Stimulated activated naive CD8-positive, alpha-beta T cell treated with anti-CD3 and anti-CD28 coated beads, Interleukin-15, Interleukin-2, amounts not matched to agents 100 U/mL and 50 U/mL, for 24 hours (primary cell): ENCODE measurements around the gene SIAH1.
"Not testable (repeated sequence)": the region's sequence is repeated elsewhere in the genome, so short reads cannot be mapped to it uniquely, and the experiment has no call there.

ENCODE experiments used
- ATAC-seq: fragments of 150-1000 bp; cut with Tn5 transposase; one replicate; pipeline ENCODE4 v1.10.0; 2021
- DNase-seq: peaks from one replicate; pipeline ENCODE4 v3.0.0; 2021

The SIAH1 gene

DNA sequence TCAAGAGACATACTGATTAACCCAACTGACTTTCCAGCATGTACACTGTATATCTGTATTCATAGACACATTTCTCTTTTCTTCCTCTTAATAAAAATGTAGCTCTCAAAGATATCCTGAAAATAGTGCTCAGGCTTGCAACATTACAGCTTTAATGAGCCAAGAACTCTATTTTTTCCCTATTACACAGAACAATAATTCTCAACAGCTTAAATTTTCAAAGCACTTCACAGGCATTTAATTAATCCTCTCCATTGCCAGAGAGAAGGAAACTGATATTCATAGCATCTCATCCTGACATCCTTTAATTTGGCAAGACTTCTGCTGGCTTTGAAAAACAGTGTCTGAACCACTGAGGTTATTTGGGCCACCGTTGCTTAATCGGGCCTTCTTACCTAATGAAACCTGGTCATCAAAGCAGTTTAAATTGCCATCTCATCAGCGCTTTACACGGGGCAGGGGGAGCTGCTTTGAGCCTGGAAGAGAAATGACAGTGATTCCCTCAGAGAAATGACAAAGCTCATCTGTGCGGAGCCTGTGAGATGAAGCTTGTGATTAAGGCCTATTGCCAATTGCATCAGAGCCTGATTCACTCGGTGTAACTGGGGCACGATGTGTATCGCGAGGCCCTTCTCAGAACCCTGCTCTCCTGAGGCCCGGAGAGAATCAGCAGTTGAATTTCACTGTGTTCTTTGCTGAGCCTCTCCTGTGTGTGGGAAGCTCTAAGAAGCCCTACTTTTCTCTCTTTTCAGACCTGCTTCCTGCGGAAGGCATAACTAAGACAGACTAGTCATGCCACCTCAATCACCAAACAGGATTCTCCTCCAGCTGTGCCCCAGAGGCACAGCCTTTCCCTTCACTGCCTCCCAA is 8.5 kb upstream of the SIAH1 start:
- DNase-seq: no peak
- ATAC-seq: peak; percentile 49

DNA sequence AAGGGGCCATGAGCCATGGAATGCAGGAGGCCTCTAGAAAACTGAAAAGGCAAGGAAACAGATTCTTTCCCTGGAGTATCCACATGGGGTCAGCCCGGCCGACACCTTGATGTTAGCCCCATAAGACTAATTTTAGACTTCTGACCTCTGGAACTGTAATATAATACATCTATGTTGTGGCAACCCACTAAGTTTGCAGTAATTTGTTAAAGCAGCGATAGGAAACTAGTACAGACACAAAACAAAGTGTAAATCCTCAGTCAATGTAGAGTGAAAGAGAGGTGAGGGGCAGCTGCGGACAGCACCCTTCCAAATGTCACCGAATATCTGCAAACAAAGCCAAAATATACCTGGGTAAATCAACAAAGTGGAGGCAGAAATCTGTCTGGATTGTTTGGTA is 7.2 kb upstream of the SIAH1 start:
- DNase-seq (no peak), ATAC-seq (no peak)

DNA sequence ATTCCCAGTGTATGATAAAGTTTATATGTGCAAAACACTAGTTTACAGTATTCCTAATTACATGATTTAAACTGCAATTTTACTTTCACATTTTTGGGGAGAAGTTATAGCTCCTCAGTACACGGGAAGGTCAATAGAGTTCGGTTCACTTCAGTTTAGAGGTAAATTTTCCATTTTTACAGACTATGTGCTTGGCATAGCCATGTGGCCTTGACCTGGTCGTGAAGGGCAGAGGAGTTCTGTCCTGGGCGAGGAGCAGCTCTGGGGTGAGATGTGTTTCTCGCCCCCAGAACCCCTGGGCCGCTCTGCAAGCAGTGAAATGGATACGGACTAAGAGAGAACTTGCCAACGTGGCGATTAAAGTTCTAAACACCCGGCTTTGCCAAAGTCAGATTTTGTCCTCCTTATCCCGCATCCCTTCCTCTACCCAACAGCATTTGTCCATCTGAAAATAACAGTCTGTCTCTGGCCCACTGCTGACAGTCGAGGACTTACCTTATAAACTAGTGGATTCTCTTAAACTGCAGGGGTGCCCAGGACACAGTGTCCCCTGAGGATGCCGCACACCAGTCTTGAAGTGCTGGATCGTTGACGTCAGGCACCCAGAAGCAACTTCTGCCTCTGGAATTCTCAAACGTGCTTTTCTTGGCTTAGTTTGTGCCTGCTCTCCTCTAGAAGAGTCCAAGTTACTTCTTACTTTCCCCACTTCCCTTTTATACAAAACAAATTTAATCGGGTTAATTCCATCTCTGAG is 1.5 kb upstream of the SIAH1 start:
- no peak for DNase-seq

DNA sequence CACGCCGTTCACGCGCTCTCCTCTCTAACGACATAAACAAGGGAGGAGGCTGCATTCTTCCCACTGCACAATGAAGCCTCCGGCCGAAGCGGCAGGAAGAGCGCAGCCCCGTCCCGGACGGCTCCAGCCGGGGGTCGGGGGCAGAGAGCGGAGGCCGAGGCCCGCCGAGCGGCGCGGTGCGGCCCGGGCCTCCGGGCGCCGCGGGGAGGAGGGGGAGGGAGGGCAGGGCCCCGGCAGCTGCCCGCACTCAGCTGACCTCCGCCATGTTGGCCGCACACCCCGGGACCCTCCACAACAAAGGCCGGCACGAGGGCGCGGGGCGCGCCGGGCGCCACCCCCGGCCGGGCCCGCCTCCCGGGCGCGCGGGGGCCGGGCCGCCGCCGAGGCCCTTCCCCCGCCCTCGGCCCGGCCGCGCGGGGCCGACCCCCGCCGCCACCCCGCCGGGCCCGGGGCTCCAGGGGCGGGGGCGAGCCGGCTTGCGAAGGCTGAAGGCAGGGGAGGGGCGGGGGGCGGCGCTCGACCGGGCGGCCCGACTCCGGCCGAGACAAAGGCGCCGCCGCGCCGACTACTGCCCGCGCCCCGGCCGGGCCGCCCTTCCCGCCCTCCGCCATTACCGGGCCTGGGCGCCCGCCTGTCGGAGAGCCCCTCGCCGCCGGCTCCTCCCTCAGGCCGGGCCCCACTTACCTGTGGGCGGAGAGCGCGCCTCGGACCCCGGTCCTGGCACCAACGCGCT is 527 bp downstream of the SIAH1 start:
- ATAC-seq (peak; percentile 69), DNase-seq (peak; percentile 52)

More for the DNA sequence above, 1.5 kb upstream of the SIAH1 start:
- no peak for ATAC-seq

DNA sequence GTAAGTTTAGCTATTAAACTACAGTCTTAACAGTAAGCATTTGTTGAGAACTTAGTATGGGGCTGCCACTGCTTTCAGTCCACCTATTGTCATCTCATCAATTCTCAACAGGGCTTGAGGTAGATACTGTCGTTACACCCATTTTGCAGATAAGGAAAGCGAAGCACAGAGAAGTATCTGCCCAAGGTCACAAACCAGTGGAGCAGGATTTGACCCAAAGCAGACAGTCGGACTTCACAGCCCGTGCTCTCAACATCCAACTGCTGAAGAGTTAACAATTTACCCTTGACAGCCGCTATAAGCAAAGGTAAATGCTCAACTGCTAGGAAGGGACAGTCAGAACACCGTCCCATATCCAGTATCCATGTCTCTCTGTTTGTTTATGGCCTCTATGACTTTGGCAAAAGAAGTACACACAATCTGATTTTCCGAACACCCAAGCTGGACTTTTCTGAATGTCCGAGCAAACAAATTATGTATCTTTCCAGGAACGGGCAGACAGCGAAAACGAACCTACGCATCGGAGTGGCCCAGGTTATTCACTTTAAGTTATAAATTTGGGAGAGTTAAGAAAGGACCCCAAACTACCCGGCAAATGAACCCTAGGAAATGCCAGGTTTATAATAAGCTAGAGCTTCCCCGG is 1.2 kb downstream of the SIAH1 start:
- DNase-seq (no peak), ATAC-seq (no peak)

DNA sequence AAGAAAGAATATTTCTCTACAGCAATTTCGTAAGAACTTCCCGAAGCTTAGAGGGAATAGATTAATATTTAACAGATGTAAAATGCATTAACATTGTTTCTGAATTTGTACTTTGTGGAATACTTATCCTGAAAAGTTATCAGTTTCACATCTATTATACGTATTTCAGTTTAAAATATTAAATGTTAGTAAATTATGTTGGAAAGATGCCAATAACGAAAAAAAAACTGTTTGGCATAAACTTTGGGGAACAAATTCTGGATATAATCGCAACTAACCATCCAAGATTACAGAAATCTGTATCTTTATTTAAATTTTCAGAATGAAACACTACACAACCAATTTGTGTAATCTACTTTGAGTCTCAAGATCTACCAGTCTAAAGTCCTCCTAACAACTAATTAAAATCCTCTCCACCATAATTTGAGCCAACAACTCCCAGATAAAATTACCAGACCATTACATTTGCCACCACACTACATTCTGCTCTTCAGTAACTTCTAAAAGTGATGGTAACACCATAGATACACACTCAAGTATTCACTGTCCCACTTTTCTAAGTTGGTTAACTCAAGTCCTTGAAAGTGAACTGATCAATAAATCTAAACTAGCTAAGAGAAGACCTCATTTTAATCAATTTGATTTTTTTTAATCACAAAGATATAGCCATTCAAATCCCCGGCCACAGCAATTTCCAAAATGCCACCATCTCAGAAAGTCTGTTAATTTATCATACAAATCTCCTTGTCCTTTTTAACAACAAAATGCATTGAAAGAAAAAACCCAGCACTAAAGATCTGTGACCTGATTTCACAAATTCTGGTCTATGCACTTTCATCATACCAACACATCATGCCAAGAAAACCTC is 2.0 kb downstream of the SIAH1 start:
- no peak for DNase-seq
- no peak for ATAC-seq

DNA sequence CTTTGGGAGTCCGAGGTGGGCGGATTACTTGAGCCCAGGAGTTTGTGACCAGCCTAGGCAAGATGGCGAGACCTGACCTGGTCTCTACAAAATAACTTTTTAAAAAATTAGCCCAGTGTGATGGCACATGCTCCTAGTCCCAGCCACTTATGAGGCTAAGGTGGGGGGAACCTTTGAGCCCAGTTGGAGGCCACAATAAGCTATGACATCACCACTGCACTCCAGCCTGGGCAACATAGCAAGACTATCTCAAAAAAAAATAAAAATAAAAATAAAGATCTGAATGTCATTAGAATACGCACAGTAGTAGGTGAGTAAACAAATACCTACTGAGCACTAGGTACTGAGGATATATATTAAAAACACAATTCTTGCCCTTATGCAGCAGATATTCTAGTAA is 3.1 kb downstream of the SIAH1 start:
- DNase-seq (no peak), ATAC-seq (no peak)

DNA sequence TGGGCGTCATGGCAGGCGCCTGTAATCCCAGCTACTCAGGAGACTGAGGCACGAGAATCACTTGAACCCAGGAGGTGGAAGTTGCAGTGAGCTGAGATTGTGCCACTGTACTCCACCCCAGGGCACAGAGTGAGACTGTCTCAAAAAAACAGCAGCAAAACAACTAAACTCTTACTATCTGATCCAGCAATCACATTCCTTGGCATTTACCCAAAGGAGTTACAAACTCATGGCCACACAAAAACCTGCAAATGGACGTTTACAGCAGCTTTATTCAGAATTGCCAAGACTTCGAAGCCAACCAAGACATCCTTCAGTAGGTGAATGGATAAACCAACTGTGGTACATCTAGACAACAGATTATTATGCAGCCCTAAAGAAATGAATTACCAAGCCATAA is 4.0 kb downstream of the SIAH1 start:
- ATAC-seq (no peak), DNase-seq (no peak)

DNA sequence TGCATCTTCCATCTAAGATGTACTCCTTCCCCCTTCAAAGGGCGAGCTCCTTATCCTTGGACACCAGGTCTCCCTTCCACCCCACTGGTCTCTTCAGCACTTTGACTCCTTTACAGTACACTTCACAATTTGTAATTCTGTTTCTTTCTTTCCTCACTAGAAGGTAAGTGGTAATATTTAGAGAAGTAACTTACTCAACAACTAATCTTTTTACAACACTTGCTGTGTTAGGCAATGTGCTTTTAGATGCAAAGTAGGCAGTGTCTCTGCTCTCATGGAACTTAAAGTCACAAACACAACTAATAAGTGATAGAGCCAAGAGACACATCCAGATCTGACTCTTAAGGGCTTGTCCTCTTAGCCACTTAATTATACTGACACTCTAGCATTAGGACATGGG is 6.4 kb downstream of the SIAH1 start:
- DNase-seq (no peak), ATAC-seq (no peak)

DNA sequence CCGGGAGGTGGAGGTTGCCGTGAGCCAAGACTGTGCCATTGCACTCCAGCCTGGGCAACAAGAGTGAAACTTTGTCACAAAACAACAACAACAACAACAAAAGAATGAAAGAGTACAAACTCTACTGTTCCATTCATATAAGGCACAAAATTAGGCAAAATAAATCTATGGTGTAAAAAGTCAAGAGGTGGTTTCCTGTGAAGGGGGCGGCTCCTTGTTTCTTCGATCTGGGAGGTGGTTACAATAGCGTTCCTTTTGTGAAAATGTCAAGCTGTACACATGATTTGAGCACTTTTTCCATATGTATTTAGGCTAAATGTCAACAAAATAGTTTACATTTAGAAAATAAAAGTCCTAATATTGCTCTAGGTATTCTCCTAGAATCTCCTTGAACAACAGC is 6.9 kb downstream of the SIAH1 start:
- ATAC-seq: no peak

DNA sequence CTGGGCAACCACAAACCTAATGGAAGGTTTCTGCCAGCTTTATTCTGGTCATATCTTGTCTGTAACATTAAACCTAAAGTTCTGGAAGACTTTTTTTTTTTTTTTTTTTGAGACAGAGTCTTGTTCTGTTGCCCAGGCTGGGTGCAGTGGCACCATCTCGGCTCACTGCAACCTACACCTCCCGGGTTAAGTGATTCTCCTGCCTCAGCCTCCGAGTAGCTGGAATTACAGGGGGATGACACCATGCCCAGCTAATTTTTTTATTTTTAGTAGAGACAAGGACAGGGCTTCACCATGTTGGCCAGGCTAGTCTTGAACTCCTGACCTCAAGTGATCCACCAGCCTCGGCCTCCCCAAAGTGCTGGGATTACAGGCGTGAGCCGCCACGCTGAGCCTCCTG is 7.9 kb downstream of the SIAH1 start:
- ATAC-seq, DNase-seq: not testable (repeated sequence)

More for the DNA sequence above, 6.9 kb downstream of the SIAH1 start:
- no peak for DNase-seq

DNA sequence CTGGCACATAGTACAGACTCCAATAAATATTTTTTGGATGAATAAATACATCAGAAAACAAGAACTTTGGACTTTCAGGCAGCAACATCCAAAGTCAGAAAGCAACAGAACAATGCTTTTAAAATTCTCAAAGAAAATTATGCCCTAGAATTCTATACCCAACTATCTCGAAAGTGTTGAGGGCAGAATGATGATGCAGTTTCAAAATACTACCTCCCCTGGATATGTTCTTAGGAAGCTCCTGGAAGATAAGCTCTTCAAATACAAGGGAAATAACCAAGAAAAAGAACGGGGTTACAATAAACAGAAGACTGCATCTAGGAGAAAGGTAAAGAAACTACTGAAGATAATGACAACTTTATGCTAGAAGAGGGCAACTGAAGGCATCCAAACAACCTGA is 11.0 kb downstream of the SIAH1 start:
- ATAC-seq (no peak), DNase-seq (no peak)

DNA sequence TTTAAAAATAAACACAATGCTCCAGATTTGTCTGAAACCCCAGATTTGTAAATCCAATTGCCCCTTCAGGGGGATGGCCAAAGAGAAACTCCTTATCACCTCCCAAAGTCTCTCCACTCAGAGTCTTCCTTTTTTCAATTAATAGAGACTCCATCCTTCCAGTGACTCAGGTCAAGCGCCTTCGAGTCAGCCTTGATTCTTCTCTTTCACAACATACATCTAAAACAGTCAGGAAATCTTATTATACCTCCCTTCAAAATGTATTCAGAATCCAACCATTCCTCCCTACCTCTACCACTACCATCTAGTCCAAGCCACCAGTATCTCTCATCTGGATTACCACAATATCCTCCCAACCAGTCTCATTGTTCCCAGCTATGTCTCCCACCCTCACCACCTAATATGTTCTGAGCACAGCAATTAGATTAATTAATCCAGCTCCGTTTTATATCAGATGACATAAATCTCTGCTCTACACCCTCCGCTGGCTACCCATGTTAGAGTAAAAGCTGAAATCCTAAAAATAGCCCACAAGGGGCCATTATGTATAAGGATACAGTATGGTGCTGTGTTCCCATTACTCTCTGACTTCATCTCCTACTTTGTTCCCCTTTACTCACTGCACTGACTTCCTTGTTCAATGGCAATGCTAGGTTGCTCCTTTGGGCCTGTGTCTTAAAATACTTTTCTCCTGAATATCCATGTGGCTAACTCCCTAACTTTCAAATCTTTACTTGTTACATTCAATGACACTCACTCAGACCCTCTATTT is 11.8 kb downstream of the SIAH1 start:
- DNase-seq (no peak), ATAC-seq (no peak)

DNA sequence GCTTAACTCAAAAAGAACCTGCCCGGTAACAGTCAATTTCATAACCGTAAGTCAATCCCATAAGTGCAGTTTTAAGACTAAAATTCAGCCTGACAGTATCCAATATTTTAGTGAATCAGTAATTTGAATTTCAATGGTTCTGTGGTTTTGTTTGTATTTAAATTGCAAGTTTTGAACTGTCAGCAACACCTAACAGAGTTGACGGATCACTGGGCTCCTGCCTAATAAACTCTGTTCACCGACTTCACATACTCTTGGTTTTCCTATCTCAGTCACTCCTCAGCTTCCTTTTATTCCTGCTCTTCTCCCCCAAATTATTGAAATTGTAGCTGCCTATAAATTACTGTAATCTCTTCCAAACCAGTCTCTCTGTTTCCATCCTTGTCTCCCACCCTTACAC is 12.5 kb downstream of the SIAH1 start:
- ATAC-seq: no peak
- DNase-seq: no peak

DNA sequence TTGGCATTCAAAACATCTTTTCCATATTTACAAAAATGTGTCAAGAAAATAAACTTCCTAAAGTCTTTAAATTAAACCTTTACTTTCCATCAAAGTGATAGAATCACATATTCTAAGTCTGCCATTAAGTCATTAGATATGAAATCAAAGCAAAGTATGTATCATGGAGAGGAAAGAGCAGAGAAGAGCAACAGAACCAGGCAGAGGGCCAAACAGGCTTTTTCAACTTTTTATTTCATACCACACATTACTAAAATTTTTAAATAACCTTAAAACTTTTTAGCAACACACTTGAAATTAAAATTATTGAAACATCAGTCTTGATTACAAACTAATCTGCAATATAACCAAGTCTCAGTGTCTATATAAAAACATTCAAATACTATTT is 13.8 kb downstream of the SIAH1 start:
- DNase-seq: no peak
- ATAC-seq: no peak

DNA sequence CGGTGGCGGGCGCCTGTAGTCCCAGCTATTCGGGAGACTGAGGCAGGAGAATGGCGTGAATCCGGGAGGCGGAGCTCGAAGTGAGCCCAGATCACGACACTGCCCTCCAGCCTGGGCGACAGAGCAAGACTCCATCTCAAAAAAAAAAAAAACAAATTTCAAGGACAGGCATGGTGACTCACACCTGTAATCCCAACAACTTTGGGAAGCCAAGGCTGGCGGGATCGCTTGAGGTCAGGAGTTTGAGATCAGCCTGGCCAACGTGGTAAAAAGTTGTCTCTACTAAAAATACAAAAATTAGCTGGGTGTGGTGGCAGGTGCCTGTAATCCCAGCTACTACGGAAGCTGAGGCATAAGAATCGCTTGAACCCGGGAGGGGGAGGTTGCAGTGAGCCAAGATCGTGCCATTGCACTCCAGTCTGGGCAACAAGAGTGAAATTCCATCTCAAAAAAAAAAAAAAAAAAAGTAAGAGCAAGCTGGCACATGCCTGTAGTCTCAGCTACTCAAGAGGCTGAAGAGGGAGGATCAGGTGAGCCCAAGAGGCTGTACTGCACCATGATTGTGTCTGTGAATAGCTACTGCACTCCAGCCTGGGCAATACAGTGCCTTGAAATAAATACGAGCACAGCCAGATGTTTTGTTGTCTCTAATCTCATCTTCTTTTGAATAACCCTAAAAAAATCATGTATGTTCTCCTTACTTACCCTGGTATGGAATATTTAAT is 14.4 kb downstream of the SIAH1 start:
- ATAC-seq, DNase-seq: not testable (repeated sequence)

DNA sequence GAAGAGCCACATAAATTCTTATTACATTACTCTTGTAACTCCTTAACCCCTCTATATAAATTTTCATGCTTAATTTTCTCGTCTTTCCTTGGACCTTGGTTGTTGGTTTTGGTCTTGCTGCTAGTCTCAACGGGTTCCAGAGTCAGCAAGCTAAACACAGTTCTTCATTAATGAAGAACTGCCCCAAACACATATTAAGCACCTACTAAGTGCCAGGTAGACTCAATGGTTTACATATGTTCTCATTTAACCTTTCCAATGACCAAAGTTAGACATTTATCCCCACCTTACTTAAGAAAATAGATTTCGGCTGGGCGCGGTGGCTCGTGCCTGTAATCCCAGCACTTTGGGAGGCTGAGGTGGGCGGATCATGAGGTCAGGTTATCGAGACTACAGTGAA is 15.0 kb downstream of the SIAH1 start:
- no peak for DNase-seq
- ATAC-seq: no peak

DNA sequence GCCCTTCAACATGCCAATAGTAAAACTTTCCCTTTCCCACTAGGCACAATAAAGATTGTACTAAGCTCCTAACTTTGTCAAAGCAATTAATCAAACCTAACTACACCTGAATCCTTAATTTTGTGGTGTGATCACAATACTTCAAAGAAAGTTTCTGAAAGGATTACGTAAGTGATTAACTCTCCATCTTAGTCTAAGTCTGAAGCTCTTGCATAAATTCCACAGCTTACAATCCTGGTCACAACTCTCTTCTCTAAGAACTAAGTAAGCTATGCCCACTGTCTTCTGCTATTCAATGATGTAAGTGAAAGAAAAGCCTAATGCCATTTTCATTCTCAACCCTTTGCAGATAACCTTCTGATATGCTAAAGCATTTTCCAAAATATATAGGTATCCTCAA is 15.4 kb downstream of the SIAH1 start:
- no peak for DNase-seq
- no peak for ATAC-seq

DNA sequence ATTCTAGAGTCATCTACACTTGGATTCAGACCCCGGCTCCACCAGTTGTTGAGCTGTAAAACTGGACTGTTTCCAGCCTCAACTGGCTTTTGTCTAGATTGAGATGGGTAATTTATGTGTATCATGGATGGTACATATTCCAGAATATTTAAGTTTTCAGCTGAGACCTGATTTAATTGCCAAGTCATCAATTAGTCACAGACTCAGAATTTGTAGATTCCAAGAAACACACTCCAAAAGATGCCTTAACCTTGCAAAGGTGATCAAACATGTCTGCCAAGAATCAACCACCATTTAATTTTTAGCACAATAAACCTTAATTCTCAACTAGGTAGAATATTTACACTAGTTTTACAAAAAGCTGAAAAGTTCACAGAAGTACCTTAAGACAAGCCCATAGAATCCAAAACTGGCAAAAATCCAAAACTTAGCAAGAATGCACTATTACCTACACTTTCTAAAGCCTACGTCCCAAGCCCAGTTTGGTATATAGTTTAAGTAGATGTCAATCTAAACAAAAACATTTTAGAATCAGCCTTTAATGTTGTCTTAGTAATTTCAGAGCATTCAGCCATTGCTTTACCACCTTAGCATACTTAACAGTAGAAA is 17.7 kb downstream of the SIAH1 start:
- no peak for DNase-seq
- ATAC-seq: no peak
